NCI-H510A treated with DMSO at 0.1 percent for 48 hours (cell line): ENCODE results near the gene NAT10.

Source experiments
- DNase-seq: peaks from one replicate; lab custom pipeline; 2025; lab: John Stamatoyannopoulos, UW

NAT10 gene

DNA sequence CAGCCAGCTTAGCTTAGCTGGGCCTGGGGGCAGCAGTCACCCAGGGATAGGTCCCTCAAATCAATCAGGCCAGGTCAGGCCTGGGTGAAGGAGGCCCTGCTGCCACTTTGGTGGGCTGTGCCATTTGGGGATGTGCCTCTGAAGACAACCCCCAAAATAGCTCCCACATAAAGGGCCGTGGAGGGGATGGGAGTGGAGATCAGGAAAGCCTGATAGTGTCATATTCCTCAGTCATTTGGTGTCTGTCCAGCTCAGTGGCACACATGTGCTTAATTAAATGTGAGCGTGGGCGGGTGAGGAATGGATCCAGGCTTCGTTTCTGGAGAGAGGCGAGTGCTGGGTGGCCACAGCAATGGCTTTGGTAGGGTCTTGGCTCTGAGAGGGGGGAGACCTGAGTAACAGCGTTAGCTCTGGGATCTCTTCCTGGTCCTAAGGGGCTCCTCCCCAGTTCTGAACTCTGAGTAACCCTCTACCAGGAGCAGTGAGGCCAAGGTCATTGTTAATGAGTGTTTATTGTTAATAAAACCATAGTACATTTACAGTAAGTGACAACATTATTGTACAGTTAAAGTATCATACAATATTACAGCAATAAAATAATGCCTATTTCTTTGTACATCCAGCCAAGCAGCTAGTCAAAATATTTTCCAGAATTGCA is 45.2 kb downstream of the NAT10 start:
- no peak for DNase-seq

GRCh38 chr11:34151166-34151565 is 45.7 kb downstream of the NAT10 start:
- no peak for DNase-seq

DNA sequence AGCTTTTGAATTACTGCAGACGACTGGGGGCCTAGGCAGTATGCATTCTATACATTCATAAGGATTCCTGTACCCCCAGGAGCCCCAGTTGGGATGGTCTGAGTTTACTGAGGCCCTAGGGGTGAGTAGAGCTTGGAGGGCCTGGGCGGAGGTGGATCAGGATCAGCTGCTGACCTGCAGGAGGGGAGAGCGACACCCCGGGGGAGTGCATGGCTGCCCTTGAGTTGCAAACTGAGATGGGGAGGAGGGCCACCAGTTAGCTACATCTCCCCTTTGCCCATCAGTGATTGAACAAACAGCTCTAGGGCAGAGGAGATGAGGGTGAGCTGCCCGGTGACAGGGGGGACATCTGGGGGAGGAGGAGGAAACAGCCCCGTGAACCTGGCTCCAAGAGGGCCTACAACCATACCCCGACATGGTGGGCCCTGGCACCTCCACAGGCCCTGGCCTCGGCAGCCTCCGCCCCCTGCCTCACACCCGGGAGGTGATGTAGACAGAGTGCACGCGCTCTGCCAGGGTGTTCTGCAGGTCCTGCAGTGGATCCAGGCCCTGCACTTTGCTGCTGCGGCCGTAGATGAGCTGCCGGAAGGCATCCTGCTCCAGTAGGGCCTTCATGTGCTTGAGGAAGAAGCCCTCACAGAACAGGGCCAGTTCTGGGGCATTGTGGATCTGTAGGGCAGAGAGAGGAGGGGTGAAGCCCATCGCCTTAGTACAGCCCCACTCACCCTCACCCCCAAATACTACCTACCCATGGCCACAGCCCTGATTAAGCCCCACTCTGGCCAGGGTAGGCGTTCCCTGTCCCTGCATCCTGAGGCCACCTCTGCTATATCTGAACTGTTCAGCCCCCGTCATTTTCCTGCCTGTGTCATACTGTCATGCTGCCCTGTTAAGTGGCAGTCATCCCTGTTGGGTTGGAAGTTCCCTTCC is 46.8 kb downstream of the NAT10 start:
- DNase-seq: no peak

- DNase-seq: no peak
Measured at GRCh38 chr11:34154059-34154875, 48.8 kb downstream of the NAT10 start.

DNA sequence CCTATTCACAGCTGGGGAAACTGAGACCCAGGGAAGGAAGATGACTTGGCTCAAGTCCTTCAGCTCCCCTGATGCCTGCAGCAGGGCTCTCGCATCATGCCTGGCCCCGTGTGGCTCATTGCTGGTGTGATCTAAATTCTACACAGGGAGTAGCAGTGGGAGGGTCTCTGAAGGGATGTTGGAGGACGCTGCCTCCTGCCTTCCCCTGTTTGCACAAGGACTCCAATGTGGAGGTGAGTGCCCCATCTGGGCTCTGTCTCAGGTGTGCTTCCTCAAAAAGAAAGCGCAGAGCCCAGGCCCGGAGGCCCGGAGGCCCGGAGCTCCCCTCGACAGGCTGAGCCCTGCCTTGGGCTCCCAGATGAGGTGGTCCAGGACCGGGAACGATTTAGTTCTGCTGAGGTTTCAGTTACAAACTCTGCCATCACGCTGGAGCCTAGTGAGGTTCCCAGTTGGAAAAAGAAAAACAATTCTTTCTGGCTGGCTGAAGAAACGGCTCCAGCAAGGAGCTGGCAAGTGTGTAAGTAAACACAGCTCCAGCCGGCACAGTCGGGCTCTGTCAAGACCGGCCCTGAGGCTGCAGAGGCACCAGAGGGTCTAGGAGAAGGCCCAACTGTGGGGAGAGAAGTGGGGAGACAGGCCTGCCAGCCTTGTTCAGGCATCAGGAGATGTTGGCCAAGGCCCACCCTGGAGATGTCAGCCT is 49.8 kb downstream of the NAT10 start:
- no peak for DNase-seq

DNA sequence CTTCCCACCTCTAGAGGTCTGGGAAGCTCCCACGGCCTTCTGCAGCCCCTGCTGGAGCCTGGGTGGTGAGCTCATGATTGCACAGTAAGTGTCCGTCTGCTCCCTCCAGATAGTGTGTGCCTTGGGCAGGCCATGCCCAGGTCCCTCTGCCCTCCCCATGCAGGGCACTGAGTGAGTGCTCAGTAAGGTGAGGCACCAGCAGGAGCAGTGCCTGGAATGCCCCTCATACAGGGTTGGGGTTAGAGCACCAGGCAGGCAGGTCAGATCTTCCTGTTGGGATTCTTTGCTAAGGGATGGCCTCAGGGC is 50.3 kb downstream of the NAT10 start:
- no peak for DNase-seq

DNA sequence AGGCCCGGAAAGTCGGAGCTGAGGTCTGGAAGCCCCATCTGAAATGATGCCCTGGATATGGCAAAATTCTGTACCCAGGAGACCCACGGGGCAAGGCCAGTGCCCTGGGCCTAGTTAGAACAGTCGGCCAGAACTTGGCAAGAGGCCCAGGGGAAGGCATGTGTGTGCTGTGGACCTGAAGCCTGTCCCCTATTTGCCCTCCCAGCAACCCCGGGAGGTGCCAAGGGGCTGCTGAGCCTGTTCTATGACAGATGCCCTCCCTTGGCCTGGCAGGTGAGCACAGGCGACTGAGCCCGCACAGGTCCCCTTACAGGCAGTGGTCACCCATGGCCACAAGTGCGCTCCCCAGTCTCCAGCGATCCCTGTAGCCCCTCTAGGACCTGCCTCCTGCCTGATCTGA is 51.7 kb downstream of the NAT10 start:
- no peak for DNase-seq

GRCh38 chr11:34158661-34159060 is 53.2 kb downstream of the NAT10 start:
- DNase-seq: no peak

DNA sequence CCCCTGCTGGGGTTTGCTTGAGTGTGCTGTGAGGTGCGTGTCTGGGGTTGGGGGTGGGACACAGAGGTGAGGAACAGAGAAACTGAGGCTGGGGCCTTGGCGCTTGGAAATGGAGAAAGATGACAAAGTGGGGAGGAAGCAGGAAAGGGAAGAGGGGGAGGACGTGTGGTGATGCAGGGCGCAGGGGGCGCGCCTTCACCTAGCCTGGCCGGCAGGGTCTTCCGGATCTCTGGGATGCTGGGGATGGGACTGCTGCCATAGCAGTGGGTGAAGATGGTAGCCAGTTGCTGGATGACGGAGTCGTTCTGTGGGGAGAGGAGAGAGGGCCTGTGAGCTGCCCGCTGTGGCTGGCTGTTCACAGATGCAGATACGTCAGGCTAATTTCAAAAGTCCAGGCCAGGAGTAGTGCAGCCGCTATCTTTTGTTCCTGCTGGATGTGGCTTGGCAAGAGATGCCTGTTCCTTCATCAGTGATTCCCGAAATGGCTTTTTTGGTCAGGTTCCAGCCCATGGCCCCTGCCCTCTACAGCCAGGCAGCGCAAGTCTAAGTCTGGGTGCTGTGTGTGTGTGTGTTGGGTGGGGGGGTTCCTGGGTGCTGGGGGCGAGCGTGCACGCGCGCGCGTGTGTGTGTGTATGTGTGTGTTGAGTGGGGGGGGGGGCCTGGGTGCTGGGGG is 54.8 kb downstream of the NAT10 start:
- DNase-seq: no peak

DNA sequence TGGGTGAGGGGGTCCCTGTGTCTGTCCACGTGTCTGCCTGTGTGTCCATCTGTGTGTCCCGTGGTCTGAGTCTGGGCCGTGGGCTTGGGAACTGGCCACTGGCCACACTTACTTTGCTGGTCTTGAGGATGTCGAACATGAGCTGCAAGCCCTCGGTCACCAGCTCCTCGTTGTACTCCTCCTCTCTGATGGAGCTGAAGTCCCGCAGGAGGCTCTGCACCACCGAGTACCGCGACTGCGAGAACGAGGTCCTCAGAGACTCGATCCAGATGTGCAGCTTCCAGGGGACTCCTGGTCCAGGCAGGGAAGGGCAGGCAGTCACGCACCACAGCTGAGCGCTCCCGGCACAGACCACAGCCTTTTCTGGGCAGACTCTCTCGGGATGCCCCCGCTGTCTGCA is 55.4 kb downstream of the NAT10 start:
- DNase-seq: no peak

- no peak for DNase-seq
Measured at GRCh38 chr11:34161361-34161760, 55.9 kb downstream of the NAT10 start.

GRCh38 chr11:34161812-34162492 is 56.5 kb downstream of the NAT10 start:
- DNase-seq: no peak

DNA sequence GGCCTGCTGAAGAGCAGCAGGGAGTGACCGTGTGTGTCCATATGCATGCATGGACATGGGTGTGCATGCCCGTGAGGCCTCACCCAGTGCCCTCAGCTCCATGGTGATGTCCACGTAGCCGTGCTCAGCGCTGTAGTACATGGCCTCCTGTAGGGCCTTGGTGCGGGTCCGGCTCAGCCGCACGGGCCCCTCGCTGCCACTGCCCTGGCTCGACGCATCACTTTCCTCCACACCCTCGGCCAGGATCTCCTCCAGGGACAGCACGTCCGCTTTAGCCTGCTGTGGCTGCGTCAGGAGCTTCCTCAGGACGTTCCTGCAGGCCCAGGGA is 57.0 kb downstream of the NAT10 start:
- no peak for DNase-seq

GRCh38 chr11:34162856-34163255 is 57.4 kb downstream of the NAT10 start:
- DNase-seq: no peak

DNA sequence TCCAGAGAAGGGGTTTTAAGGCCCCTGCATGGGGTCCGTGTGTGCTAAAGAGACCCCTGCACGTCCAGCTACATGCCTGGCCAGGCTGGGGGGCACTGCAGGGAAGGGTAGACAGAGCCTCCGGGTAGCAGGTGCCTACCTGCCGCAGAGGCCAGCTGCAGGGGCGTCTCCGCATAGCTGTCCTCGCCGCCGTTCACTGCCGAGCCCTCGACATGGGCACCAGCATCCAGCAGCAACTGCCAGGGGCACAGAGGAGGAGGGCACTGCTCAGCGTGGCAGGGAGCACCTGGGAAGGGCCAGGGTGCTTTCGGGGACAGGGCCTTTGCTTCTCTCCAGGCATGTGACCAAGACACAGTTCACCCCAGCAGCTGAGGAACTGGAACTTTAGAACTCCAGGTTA is 59.7 kb downstream of the NAT10 start:
- DNase-seq: no peak

GRCh38 chr11:34165786-34166555 is 60.5 kb downstream of the NAT10 start:
- no peak for DNase-seq

DNA sequence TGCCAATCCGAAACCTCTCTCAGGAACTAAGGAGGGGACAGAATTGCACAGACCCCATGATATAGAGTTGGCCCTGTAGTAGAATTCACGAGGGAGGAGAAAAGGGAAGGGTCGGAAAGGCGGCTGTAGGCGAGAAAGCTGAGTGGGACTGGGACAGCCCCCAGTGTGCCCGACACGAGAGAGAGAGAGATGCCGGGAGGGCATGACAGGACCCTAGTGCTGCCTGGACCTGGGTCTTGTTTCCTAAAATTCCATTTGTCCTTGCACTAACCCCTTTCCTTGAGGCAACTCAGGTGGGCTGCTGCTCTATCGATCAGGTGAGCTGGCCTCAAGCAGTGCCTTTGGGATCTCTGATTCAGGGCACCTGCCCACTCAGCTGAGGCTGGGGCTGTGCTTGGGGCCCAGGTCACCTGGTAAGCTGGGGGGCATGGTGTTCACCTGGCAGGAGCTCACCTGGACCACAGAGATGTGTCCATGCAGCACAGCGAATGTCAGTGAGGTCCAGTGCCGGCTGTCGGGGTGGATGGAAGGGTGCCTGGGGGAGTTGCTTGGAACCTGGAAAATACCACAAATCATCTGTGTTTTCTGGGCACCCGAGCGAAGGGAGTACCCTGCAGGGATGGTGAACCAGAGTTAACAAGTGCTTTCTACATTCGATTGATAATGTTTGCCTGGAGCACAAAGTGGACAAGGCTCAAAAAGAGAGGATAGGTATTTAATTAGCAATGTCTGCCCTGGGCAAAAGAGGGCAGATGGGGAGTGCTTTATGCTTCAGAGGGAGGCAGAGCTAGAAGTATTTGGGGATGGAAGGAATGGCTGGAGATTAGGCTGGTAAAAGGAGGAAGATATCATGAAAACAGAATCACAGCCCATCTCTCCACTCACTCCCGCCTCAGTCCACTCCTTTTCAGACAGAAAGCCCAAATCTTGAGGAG is 61.6 kb downstream of the NAT10 start:
- DNase-seq: no peak

DNA sequence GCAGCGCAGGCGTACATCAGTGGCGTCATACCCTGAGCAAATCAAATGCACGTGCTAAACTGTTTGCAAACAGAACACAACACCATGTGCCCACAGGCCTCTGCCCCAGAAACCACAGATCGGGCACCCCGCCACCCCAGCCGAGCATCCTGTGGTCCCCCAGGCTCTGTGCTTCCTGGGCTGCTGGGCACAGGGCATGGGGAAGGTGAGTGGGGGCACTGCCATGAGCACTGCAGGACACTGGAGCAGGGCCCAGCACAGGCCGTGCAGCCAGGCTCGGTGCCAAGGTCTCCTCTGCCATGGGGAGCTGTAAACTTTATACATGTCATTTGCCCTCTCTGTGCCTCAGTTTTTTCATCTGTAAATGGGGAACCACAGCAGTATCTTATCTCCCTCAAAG is 62.5 kb downstream of the NAT10 start:
- DNase-seq: no peak
